ENCODE results near the gene SCGB2B2.
"Not testable (repeated sequence)": the region's sequence is repeated elsewhere in the genome, so short reads cannot be mapped to it uniquely, and the experiment has no call there.

Gene SCGB2B2

GRCh38 chr19:34673590-34673989 lies 3.4 kb downstream of the SCGB2B2 start:
- TF ChIP-seq CTCF (IDR thresholded peaks at IDR 0.05; ENCODE audit: control extremely low read depth, extremely low read depth, low read depth, missing control alignments), result no peak
- CTCF ChIA-PET, result interaction anchor here (2.0 to 2.4 kb wide), 2 partner anchors 11 to 34 kb away, joined by 10 to 14 read pairs; no protein-coding TSS in a partner anchor
- POLR2A ChIA-PET, result no interaction called here
- no peak for DNase-seq (ENCODE audit: extremely low spot score)

DNA sequence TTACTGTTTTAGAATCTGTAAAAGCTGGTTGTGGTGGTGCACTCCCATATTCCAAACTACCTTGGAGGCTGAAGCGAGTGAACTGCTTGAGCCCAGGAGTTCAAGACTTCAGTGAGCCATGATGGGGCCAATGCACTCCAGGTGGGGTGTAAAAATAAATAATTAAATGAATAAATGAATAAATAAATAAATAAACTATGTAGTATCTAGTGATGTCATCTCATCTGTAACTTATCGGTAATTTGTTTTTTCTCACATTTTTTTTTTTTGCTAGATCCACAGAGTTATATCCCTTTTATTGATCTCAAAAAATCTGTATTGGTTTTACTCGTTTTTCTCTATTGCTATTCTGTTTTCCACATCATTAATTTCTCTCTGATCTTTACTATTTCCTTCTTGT lies 5.0 kb downstream of the SCGB2B2 start:
- TF ChIP-seq CTCF (IDR thresholded peaks at IDR 0.05; ENCODE audit: control extremely low read depth, extremely low read depth, low read depth, missing control alignments), result no peak
- DNase-seq (ENCODE audit: extremely low spot score), result no peak
- CTCF ChIA-PET, result interaction anchor here (1.1 to 2.4 kb wide), 3 partner anchors 9 to 32 kb away, joined by 3 to 14 read pairs (median 10); no protein-coding TSS in a partner anchor
- POLR2A ChIA-PET, result no interaction called here

DNA sequence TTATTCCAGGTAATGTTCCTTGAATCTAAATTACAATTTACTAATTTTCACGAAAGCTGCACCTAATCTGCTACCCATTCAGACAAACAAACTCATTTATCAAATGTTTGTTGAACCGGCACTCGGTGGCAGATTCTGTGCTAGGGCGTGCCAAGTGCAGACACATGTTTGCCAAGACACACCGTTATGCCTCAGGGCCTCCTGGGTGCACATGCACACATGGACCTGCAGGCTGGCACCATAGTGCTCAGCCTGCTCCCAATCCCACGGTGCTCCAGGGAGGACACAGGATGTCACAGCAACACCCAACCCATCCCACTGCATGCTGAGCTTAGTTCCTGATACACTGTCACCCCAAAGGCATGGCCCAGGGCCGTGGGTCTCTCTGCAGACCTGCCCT lies 7.7 kb downstream of the SCGB2B2 start:
- DNase-seq (ENCODE audit: extremely low spot score), result no peak
- ChIA-PET POLR2A (no interaction called here), CTCF (no interaction called here)
- TF ChIP-seq CTCF (IDR thresholded peaks at IDR 0.05; ENCODE audit: control extremely low read depth, extremely low read depth, low read depth, missing control alignments), result no peak

DNA sequence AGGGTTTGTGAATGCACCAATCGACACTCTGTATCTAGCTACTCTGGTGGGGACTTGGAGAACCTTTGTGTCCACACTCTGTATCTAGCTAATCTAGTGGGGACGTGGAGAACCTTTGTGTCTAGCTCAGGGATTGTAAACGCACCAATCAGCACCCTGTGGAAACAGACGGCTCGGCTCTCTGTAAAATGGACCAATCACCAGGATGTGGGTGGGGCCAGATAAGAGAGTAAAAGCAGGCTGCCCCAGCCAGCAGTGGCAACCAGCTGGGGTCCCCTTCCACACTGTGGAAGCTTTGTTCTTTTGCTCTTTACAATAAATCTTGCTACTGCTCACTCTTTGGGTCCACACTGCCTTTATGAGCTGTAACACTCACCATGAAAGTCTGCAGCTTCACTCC lies 8.3 kb downstream of the SCGB2B2 start:
- DNase-seq (ENCODE audit: extremely low spot score); POLR2A ChIA-PET: not testable (repeated sequence)
- CTCF ChIA-PET, result interaction anchor here (0.8 kb wide), 1 partner anchor 30 kb away, joined by 3 read pairs; no protein-coding TSS in a partner anchor

- CTCF ChIA-PET, result interaction anchor here (0.8 to 1.9 kb wide), 2 partner anchors 30 to 45 kb away, joined by 3 to 5 read pairs; no protein-coding TSS in a partner anchor
- DNase-seq (ENCODE audit: extremely low spot score); POLR2A ChIA-PET: not testable (repeated sequence)
Observed at GRCh38 chr19:34668077-34668689, 8.8 kb downstream of the SCGB2B2 start.

- POLR2A ChIA-PET, result no interaction called here
Observed at GRCh38 chr19:34667349-34668076, 9.4 kb downstream of the SCGB2B2 start.

GRCh38 chr19:34666958-34667265 lies 10.0 kb downstream of the SCGB2B2 start:
- no peak for TF ChIP-seq CTCF (IDR thresholded peaks at IDR 0.05; ENCODE audit: control extremely low read depth, extremely low read depth, low read depth, missing control alignments)
- no peak for DNase-seq (ENCODE audit: extremely low spot score)
- CTCF ChIA-PET, result interaction anchor here (1.0 to 1.9 kb wide), 2 partner anchors 27 to 46 kb away, joined by 3 to 5 read pairs; no protein-coding TSS in a partner anchor
- POLR2A ChIA-PET, result no interaction called here

More at GRCh38 chr19:34667349-34668076, 9.4 kb downstream of the SCGB2B2 start:
- no peak for DNase-seq (ENCODE audit: extremely low spot score)
- CTCF ChIA-PET, result interaction anchor here (0.6 to 1.9 kb wide), 3 partner anchors 28 to 1522 kb away, joined by 3 to 5 read pairs (median 3); no protein-coding TSS in a partner anchor
- no peak for TF ChIP-seq CTCF (IDR thresholded peaks at IDR 0.05; ENCODE audit: control extremely low read depth, extremely low read depth, low read depth, missing control alignments)

Data from GM10248 (cell line).